NOMO-1 (cell line): Measurements from ENCODE around the gene MMP19.
"Not testable (repeated sequence)": the region's sequence is repeated elsewhere in the genome, so short reads cannot be mapped to it uniquely, and the experiment has no call there.

Source experiments
- DNase-seq, 2 experiments: peaks; one replicate each; lab custom pipeline; 2025; ENCODE audit not compliant: unreplicated experiment in 2 of 2; lab: John Stamatoyannopoulos, UW

MMP19 gene

GRCh38 chr12:55844961-55845360 lies 2.2 kb upstream of the MMP19 start:
- DNase-seq = no peak

GRCh38 chr12:55843431-55843830 lies 695 bp upstream of the MMP19 start:
- no peak for DNase-seq

GRCh38 chr12:55840581-55841351 lies 2.0 kb downstream of the MMP19 start:
- no peak for DNase-seq

- no peak for DNase-seq
Measured at GRCh38 chr12:55839345-55840140, 3.2 kb downstream of the MMP19 start.

- no peak for DNase-seq
Measured at GRCh38 chr12:55838361-55838760, 4.4 kb downstream of the MMP19 start.

GRCh38 chr12:55834400-55834799 lies 8.3 kb downstream of the MMP19 start:
- DNase-seq = not testable (repeated sequence)

GRCh38 chr12:55833056-55833455 lies 9.7 kb downstream of the MMP19 start:
- DNase-seq = no peak

GRCh38 chr12:55831447-55831815 lies 11.3 kb downstream of the MMP19 start:
- no peak for DNase-seq

GRCh38 chr12:55830601-55831446 lies 11.9 kb downstream of the MMP19 start:
- peak in 1 of 2 experiments; percentile 17 for DNase-seq

GRCh38 chr12:55829967-55830600 lies 12.7 kb downstream of the MMP19 start:
- DNase-seq = peak in 1 of 2 experiments; percentile 56

- DNase-seq = no peak
Measured at GRCh38 chr12:55828357-55828756, 14.4 kb downstream of the MMP19 start.

GRCh38 chr12:55827806-55828205 lies 14.9 kb downstream of the MMP19 start:
- no peak for DNase-seq

- no peak for DNase-seq
Measured at GRCh38 chr12:55824726-55825125, 18.0 kb downstream of the MMP19 start.

GRCh38 chr12:55823419-55823818 lies 19.3 kb downstream of the MMP19 start:
- DNase-seq = no peak

- no peak for DNase-seq
Measured at GRCh38 chr12:55822228-55822627, 20.5 kb downstream of the MMP19 start.

- DNase-seq = no peak
Measured at GRCh38 chr12:55820679-55821078, 22.1 kb downstream of the MMP19 start.

- DNase-seq = no peak
Measured at GRCh38 chr12:55818886-55819285, 23.9 kb downstream of the MMP19 start.

GRCh38 chr12:55818140-55818728 lies 24.5 kb downstream of the MMP19 start:
- peak; percentile 88 to 96 for DNase-seq

- DNase-seq = peak; percentile 98 to 100
Measured at GRCh38 chr12:55817345-55818139, 25.2 kb downstream of the MMP19 start, which contains the start of the genes ORMDL2 and SARNP. Gene ORMDL2 (plus strand): TSS chr12:55818041. CDS start chr12:55819000, 959 bp downstream. Gene SARNP (minus strand): TSS chr12:55817724. CDS start chr12:55817701, 23 bp downstream.
